Spleen (tissue), 11 donors: ENCODE results near the gene BOD1. TPM values are rescaled to one million over a fixed set of nuclear protein-coding genes. Genes with fewer than 3 reads are reported as not detected.

Experiments
- DNase-seq: peaks from one replicate; pipeline ENCODE4 v3.0.0-alpha.2; 2020
- H3K27ac ChIP-seq, 8 donors: fragments of 200-600 bp; sonication (generic) in 7 of 8; 1 replicate in 4 of 8; 2 replicates in 4 of 8; pipeline versions ENCODE4 v1.5.0 to v1.8.0; 2016 to 2021; ENCODE audit warnings: inconsistent platforms in 4 of 8, mild to moderate bottlenecking in 4 of 8, moderate library complexity in 1 of 8
- H3K27me3 ChIP-seq, 7 donors: fragments of 200-600 bp; sonication (generic) in 6 of 7; replicated peaks in 1 of 7; 1 replicate in 4 of 7; 2 replicates in 3 of 7; pipeline versions ENCODE4 v1.5.0 to v1.8.0; 2016 to 2021; ENCODE audit warnings: inconsistent platforms in 3 of 7, mild to moderate bottlenecking in 1 of 7
- H3K36me3 ChIP-seq, 6 donors: fragments of 200-600 bp; sonication (generic) in 5 of 6; 1 replicate in 4 of 6; 2 replicates in 2 of 6; pipeline versions ENCODE4 v1.5.0 to v1.8.0; 2016 to 2021; ENCODE audit warnings: inconsistent platforms in 2 of 6
- H3K4me1 ChIP-seq, 6 donors: fragments of 200-600 bp; sonication (generic) in 5 of 6; 1 replicate in 3 of 6; 2 replicates in 3 of 6; pipeline versions ENCODE4 v1.5.0 to v1.8.0; 2016 to 2021; ENCODE audit warnings: inconsistent platforms in 3 of 6
- H3K4me3 ChIP-seq, 8 donors: fragments of 200-600 bp; sonication (generic) in 7 of 8; 1 replicate in 4 of 8; 2 replicates in 4 of 8; pipeline versions ENCODE4 v1.5.0 to v1.8.0; 2016 to 2021; ENCODE audit warnings: inconsistent platforms in 4 of 8, mild to moderate bottlenecking in 4 of 8, moderate library complexity in 2 of 8
- H3K9me3 ChIP-seq, 8 donors: fragments of 200-600 bp; sonication (generic) in 7 of 8; 1 replicate in 4 of 8; 2 replicates in 4 of 8; pipeline versions ENCODE4 v1.5.0 to v1.8.0; 2016 to 2021; ENCODE audit warnings: inconsistent platforms in 4 of 8
- CTCF ChIP-seq, 11 experiments: fragments of 200-600 bp in 7 of 11; fragments of 450-650 bp in 4 of 11; sonication (generic) in 4 of 11; IDR thresholded peaks in 8 of 11; conservative IDR thresholded peaks in 3 of 11; 1 replicate in 7 of 11; 2 replicates in 4 of 11; pipeline versions ENCODE4 v1.4.0 to v1.8.0; 2016 to 2021; ENCODE audit warnings: antibody characterized with exemption in 11 of 11, inconsistent platforms in 4 of 11, mild to moderate bottlenecking in 1 of 11
- POLR2A ChIP-seq, 3 donors: fragments of 450-650 bp; IDR thresholded peaks; one replicate each; pipeline ENCODE4 v1.5.1; 2017; ENCODE audit warnings: antibody characterized with exemption in 3 of 3, mild to moderate bottlenecking in 1 of 3
- POLR2AphosphoS5 ChIP-seq, 3 donors: sonication (generic); formaldehyde crosslinking; IDR thresholded peaks; one replicate each; pipeline ENCODE4 v1.5.1; 2017; ENCODE audit warnings: antibody characterized with exemption in 3 of 3
- whole genome bisulfite sequencing, 5 donors: extraction: QIAGEN DNeasy Blood & Tissue Kit in 3 of 5; methylation state at CpG; one replicate each; pipeline versions ENCODE4 v1.1.5 to v1.1.7; 2013 to 2018; 5-methylcytosine and 5-hydroxymethylcytosine counted together
- intact Hi-C: fragments of 100-400 bp; cut with DNase I; formaldehyde crosslinking; loops from one replicate; pipeline ENCODE4 v1.15.0; 2023; ENCODE audit warnings: low total_unique reads
- polyA plus RNA-seq, 3 donors: library from polyadenylated mRNA; stranded (reverse); fragments of 200-250 nt; gene quantifications; one replicate each; pipeline ENCODE4 v1.2.1, GENCODE V29; 2013
- total RNA-seq, 7 donors: library from RNA; depleted of rRNA in 3 of 7; stranded (reverse); fragments of >200 nt in 3 of 7; fragmentation: NEBNext Ultra II Directional in 4 of 7; extraction: Animal tissue kit (Norgen Biotek cat#: 25700) in 4 of 7; gene quantifications; one replicate each; pipeline versions ENCODE4 v1.1.0 to v1.2.1, GENCODE V29; 2016 to 2021
- donor health status: healthy with polysubstance abuse.
- donor health status: DM: no; HTN: no; CAD: no; lungs with moderate emphysema.
- donor health status: DM: no; HTN: no; CAD: no.
- donor health status: Bipolar disorder and iron deficiency.
- donor health status: healthy.
- donor health status: DM: no; HTN: no; CAD: no.
- donor health status: DM: yes; HTN: yes; CAD: no.

Gene BOD1
- total and polyA plus RNA-seq, 10 donors: 28.1 to 40.5 (median 31.6) TPM

DNA sequence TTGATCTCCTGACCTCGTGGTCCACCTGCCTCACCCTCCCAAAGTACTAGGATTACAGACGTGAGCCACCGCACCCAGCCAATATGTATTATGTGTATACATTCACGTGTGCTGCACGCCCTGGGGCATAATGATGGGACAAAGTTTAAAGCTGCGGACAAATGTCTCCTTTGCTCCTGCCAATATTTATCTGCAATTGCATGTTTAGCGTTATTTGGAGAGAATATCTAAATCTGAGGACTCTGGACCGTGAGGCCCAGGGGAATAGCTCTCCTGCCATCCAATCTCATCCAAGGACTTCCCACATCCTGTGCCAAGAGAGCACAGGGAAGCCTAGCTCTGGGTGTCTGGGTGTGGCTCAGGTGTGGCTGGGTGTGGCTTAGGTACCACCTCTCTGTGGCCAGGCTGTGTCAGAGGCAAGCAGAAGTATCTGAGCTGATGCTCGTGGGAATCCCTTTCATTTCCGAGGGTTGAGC is 6.9 kb upstream of the BOD1 start:
- intact Hi-C loops: no loop called here
- Histone ChIP-seq H3K9me3 (no peaks in the 10 kb centered on the region), H3K27ac (no peak overlapping the region), H3K4me1 (peaks cover 0 to 11% (median 2%) of the 10 kb centered on the region in 6 donors), H3K4me3 (no peak overlapping the region), H3K36me3 (no peaks in the 10 kb centered on the region), H3K27me3 (no peaks in the 10 kb centered on the region)
- 85 to 92% (median 87%) methylated on average over 10 of the region's 10 CpGs for WGBS, 5 donors
- no peak for DNase-seq
- TF ChIP-seq POLR2AphosphoS5 (IDR thresholded peaks at IDR 0.05) (no peak), CTCF (IDR thresholded peaks at IDR 0.05 in 8 of 11, conservative IDR thresholded peaks at IDR 0.05 in 3 of 11) (no peak), POLR2A (IDR thresholded peaks at IDR 0.05) (no peak)

DNA sequence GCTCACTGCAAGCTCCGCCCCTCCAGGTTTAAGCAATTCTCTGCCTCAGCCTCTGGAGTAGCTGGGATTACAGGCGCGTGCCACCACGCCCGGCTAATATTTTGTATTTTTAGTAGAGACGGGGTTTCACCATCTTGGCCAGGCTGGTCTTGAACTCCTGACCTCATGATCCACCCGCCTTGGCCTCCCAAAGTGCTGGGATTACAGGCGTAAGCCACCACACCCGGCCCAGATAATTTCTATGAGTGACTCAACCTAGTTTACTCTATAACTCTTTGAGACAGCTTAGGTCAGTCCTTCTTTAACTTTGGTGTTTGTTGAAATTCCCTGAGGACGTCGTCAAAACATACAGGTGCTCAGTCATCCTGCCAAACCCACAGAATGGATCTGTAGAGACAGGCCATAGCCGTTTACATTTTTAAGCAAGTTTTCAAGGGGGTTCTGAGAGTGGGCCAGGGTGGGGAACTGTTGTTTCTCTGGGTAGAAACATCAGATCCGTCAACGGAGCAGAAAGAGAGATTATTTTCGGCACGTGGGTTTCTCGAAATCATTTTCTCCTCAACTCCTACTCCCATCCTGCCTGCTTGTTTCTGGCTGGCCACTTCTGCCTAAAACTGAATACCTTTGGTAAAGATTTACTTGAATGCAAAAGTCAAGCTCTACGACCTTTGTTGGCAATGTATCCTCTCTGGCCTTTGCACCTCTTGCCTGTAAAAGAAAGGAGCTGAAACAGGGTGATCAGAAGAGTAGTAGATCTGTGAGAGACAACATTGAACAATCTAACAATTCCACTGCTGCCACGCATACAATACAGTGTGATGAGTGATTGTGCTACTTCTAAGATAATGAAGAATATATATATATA is 6.0 kb upstream of the BOD1 start:
- 86 to 92% (median 89%) methylated on average over 19 of the region's 19 CpGs for WGBS, 5 donors
- H3K4me3 ChIP-seq: no peak overlapping the region
- H3K27me3 ChIP-seq: no peaks in the 10 kb centered on the region
- intact Hi-C loops: no loop called here
- DNase-seq: no peak
- no peaks in the 10 kb centered on the region for H3K36me3 ChIP-seq
- H3K27ac ChIP-seq: no peak overlapping the region
- no peaks in the 10 kb centered on the region for H3K9me3 ChIP-seq
- peaks cover 0 to 20% (median 4%) of the 10 kb centered on the region in 6 donors for H3K4me1 ChIP-seq
- TF ChIP-seq CTCF (IDR thresholded peaks at IDR 0.05 in 8 of 11, conservative IDR thresholded peaks at IDR 0.05 in 3 of 11) (no peak), POLR2A (IDR thresholded peaks at IDR 0.05) (no peak), POLR2AphosphoS5 (IDR thresholded peaks at IDR 0.05) (no peak)

DNA sequence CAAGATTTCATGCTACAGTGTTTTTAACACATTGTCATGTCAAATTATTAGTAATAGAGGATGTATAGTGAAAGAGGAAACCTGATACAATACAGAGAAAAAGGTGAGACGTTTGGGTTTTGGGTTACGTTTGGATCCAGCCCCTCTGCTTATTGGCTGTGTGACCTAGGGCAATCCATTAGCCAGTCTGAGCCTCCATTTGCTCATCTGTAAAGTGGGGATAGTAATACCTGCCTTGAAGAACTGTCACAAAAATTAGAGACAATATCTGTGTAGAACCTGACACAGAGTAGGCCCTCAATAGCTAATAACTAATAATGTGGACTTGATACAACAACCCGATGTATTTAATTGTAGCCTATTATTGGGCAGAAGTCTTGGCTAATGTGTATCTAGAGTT is 4.3 kb upstream of the BOD1 start:
- DNase-seq: no peak
- no peak overlapping the region for H3K4me3 ChIP-seq
- WGBS, 5 donors: 52 to 72% (median 68%) methylated on average over 3 of the region's 3 CpGs
- H3K27me3 ChIP-seq: no peaks in the 10 kb centered on the region
- no peak for TF ChIP-seq POLR2A (IDR thresholded peaks at IDR 0.05)
- TF ChIP-seq CTCF (IDR thresholded peaks at IDR 0.05 in 8 of 11, conservative IDR thresholded peaks at IDR 0.05 in 3 of 11): no peak
- TF ChIP-seq POLR2AphosphoS5 (IDR thresholded peaks at IDR 0.05): no peak
- intact Hi-C loops: loop anchor here (2.0 kb wide), 1 partner anchor 352 kb away; no protein-coding TSS in a partner anchor
- H3K4me1 ChIP-seq: peaks cover 5 to 30% (median 12%) of the 10 kb centered on the region in 6 donors
- H3K27ac ChIP-seq: no peak overlapping the region
- no peaks in the 10 kb centered on the region for H3K9me3 ChIP-seq
- H3K36me3 ChIP-seq: no peaks in the 10 kb centered on the region

DNA sequence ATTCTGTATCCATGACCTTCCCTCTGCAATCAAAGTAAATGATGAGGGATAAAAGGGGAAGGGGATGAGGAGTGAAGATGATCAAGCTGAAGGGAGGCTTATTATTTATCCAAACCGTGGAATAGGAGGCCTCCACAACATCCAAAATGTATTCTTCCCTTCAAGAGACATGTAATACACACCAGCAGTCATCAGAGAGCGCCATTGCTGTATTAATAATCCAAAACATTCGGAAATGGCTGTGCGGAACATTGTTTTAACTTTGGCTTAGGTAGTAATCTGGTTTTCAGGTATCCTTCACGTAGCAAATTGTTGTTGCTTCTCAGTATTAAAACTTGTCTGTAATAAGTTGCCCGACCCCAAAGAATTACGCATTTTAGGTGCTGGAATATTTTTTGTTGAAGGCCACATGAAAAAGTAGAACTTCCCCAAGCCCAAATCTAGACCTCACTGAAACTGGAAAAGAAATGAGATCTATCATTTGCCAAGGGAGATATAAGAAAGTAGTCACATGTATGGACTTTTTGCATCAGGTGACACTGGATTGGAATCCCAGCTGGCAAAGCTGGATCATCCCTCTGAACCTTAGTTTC is 2.6 kb upstream of the BOD1 start:
- Histone ChIP-seq H3K4me1 (peaks cover 20 to 48% (median 29%) of the 10 kb centered on the region in 6 donors), H3K9me3 (no peaks in the 10 kb centered on the region), H3K27ac (no peak overlapping the region), H3K36me3 (no peaks in the 10 kb centered on the region), H3K4me3 (no peak overlapping the region), H3K27me3 (no peaks in the 10 kb centered on the region)
- intact Hi-C loops: loop anchor here (5.0 kb wide), 1 partner anchor 693 kb away; no protein-coding TSS in a partner anchor
- 12 to 18% (median 13%) methylated on average over 7 of the region's 7 CpGs for WGBS, 5 donors
- DNase-seq: no peak
- TF ChIP-seq POLR2AphosphoS5 (IDR thresholded peaks at IDR 0.05) (no peak), CTCF (IDR thresholded peaks at IDR 0.05 in 8 of 11, conservative IDR thresholded peaks at IDR 0.05 in 3 of 11) (peak; percentile 44 to 93 (median 82))
